ENCODE measurements around the gene USE1. TPM values are rescaled to one million over a fixed set of nuclear protein-coding genes. Genes with fewer than 3 reads are reported as not detected.
A peak's percentile ranks its signal among the peaks of the same experiment; 100 is the strongest.

The USE1 gene
- total and polyA plus RNA-seq, 9 of the 15 experiments (the other 6 are each of a cell fraction or from before 2014, with no cell fraction given) = 17.3 to 52.4 (median 34.0) TPM

GRCh38 chr19:17243830-17244617 lies 28.9 kb downstream of the USE1 start (continued):
- TF ChIP-seq STAT6 (CRISPR knock-in tag; IDR thresholded peaks at IDR 0.05) (no peak), TBP (optimal IDR thresholded peaks at IDR 0.05; ENCODE audit: low read depth, low read length) (peak; percentile 31), ZNF398 (CRISPR knock-in tag; IDR thresholded peaks at IDR 0.05) (no peak), ZNF140 (CRISPR knock-in tag; IDR thresholded peaks at IDR 0.05) (no peak), ZNF830 (CRISPR knock-in tag; IDR thresholded peaks at IDR 0.05) (no peak), SMAD4 (CRISPR knock-in tag; conservative IDR thresholded peaks at IDR 0.05) (no peak), DPF2 (IDR thresholded peaks at IDR 0.05) (no peak), FOXP1 (CRISPR knock-in tag; IDR thresholded peaks at IDR 0.05) (no peak), SIN3B (IDR thresholded peaks at IDR 0.05; ENCODE audit: low read depth) (no peak), TEAD4 (IDR thresholded peaks at IDR 0.05; ENCODE audit: low read length) (no peak), TEAD4 (CRISPR knock-in tag; IDR thresholded peaks at IDR 0.05; ENCODE audit: borderline replicate concordance) (no peak), SNAPC5 (CRISPR knock-in tag; IDR thresholded peaks at IDR 0.05) (no peak), KDM1A (IDR thresholded peaks at IDR 0.05) (no peak)
- TF ChIP-seq, protein P1, sequence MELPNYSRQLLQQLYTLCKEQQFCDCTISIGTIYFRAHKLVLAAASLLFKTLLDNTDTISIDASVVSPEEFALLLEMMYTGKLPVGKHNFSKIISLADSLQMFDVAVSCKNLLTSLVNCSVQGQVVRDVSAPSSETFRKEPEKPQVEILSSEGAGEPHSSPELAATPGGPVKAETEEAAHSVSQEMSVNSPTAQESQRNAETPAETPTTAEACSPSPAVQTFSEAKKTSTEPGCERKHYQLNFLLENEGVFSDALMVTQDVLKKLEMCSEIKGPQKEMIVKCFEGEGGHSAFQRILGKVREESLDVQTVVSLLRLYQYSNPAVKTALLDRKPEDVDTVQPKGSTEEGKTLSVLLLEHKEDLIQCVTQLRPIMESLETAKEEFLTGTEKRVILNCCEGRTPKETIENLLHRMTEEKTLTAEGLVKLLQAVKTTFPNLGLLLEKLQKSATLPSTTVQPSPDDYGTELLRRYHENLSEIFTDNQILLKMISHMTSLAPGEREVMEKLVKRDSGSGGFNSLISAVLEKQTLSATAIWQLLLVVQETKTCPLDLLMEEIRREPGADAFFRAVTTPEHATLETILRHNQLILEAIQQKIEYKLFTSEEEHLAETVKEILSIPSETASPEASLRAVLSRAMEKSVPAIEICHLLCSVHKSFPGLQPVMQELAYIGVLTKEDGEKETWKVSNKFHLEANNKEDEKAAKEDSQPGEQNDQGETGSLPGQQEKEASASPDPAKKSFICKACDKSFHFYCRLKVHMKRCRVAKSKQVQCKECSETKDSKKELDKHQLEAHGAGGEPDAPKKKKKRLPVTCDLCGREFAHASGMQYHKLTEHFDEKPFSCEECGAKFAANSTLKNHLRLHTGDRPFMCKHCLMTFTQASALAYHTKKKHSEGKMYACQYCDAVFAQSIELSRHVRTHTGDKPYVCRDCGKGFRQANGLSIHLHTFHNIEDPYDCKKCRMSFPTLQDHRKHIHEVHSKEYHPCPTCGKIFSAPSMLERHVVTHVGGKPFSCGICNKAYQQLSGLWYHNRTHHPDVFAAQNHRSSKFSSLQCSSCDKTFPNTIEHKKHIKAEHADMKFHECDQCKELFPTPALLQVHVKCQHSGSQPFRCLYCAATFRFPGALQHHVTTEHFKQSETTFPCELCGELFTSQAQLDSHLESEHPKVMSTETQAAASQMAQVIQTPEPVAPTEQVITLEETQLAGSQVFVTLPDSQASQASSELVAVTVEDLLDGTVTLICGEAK (IDR thresholded peaks at IDR 0.05) = peak; percentile 75
- TF ChIP-seq, protein P1 (CRISPR knock-in tag; IDR thresholded peaks at IDR 0.05) = no peak

Measured in K562 (cell line).